ENCODE data around the gene APCS. TPM values are rescaled to one million over a fixed set of nuclear protein-coding genes. Genes with fewer than 3 reads are reported as not detected.

Gene APCS
- total and polyA plus RNA-seq, 2 of the 13 experiments (the other 11 are each of a cell fraction or from before 2014, with no cell fraction given), result not detected

DNA sequence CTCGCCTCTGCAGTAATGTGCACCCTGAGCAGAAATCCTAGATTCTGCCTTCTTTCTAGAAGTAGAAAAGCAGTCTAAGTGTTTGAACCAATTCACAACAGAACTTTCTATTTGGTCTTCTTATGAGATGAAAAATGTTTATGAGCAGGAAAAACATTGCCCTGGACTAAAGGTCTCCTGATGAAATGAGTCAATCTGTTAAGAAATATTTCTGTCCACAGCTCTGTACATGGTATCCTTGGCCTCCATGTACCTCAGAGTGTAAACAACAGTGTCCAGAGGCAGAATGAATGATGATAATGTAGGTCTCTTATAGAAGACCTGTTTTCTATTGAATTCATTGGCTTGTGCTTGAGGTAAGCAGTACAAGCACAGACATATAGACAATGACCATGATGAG is 6.2 kb upstream of the APCS start:
- Histone ChIP-seq H3K9ac (ENCODE audit: insufficient read depth, low read depth, low read length) (no peak overlapping the region), H3K27ac (ENCODE audit: extremely low read length, insufficient read depth, low read length) (no peak overlapping the region), H2AFZ (ENCODE audit: low read length) (no peak overlapping the region), H3K9me3 (ENCODE audit: low read length) (peaks cover 7% of the 10 kb centered on the region; the same call in 1 of the 2 replicates), H3K27me3 (ENCODE audit: control insufficient read depth in 1 of 2, insufficient read depth in 2 of 2, low read length in 2 of 2) (no peaks in the 10 kb centered on the region), H3K79me2 (ENCODE audit: insufficient read depth, low read length) (no peaks in the 10 kb centered on the region), H3K4me2 (ENCODE audit: low read depth, low read length) (no peak overlapping the region), H3K36me3 (replicated peaks in 1 of 2; ENCODE audit: control insufficient read depth in 1 of 2, insufficient read depth in 2 of 2, low read length in 2 of 2) (no peaks in the 10 kb centered on the region), H3K4me3 (replicated peaks in 1 of 3; ENCODE audit: insufficient read depth in 1 of 3, low read depth in 2 of 3, low read length in 3 of 3) (no peak overlapping the region), H4K20me1 (ENCODE audit: insufficient read depth, low read length) (no peaks in the 10 kb centered on the region), H3K4me1 (ENCODE audit: insufficient read depth, low read length) (no peaks in the 10 kb centered on the region)
- BruUV-seq (replicated peaks), result no TSS peak
- DNase-seq (ENCODE audit: low spot score) (no peak), ATAC-seq (no peak), FAIRE-seq (no peak)
- in situ Hi-C loops (cut with HindIII; ENCODE audit: extremely low pct_ligation_motif_present, low pct_unique_long_range_greater_than_20kb) (no loop called here), intact Hi-C loops (cut with micrococcal nuclease; ENCODE audit: unreplicated experiment) (no loop called here)
- ChIA-PET POLR2A (no interaction called here), CTCF (ENCODE audit: low intra/inter-chr PET ratio, low total read pairs) (no interaction called here)
- WGBS (ENCODE audit: low lambda C conversion rate), result 0% methylated on average over 1 of the region's 1 CpG
- no peak for TF ChIP-seq ZNF33A (CRISPR knock-in tag; IDR thresholded peaks at IDR 0.05; ENCODE audit: borderline replicate concordance)
- TF ChIP-seq BRD4 (CRISPR knock-in tag; IDR thresholded peaks at IDR 0.05), result no peak
- no peak for TF ChIP-seq KDM3A (CRISPR knock-in tag; IDR thresholded peaks at IDR 0.05; ENCODE audit: low read depth)
- TF ChIP-seq, protein P1, sequence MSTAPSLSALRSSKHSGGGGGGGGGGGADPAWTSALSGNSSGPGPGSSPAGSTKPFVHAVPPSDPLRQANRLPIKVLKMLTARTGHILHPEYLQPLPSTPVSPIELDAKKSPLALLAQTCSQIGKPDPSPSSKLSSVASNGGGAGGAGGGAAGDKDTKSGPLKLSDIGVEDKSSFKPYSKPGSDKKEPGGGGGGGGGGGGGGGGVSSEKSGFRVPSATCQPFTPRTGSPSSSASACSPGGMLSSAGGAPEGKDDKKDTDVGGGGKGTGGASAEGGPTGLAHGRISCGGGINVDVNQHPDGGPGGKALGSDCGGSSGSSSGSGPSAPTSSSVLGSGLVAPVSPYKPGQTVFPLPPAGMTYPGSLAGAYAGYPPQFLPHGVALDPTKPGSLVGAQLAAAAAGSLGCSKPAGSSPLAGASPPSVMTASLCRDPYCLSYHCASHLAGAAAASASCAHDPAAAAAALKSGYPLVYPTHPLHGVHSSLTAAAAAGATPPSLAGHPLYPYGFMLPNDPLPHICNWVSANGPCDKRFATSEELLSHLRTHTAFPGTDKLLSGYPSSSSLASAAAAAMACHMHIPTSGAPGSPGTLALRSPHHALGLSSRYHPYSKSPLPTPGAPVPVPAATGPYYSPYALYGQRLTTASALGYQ (CRISPR knock-in tag; IDR thresholded peaks at IDR 0.05), result no peak
- TF ChIP-seq, protein P2, sequence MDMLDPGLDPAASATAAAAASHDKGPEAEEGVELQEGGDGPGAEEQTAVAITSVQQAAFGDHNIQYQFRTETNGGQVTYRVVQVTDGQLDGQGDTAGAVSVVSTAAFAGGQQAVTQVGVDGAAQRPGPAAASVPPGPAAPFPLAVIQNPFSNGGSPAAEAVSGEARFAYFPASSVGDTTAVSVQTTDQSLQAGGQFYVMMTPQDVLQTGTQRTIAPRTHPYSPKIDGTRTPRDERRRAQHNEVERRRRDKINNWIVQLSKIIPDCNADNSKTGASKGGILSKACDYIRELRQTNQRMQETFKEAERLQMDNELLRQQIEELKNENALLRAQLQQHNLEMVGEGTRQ (IDR thresholded peaks at IDR 0.05; ENCODE audit: low read depth, low read length), result no peak
- TF ChIP-seq, protein P2 (CRISPR knock-in tag; IDR thresholded peaks at IDR 0.05; ENCODE audit: borderline replicate concordance), result no peak
- no peak for TF ChIP-seq PTBP1 (IDR thresholded peaks at IDR 0.05; ENCODE audit: low read depth, low read length, poor library complexity, severe bottlenecking)
- TF ChIP-seq KDM1A (CRISPR knock-in tag; IDR thresholded peaks at IDR 0.05), result no peak
- no peak for TF ChIP-seq ZC3H13 (CRISPR knock-in tag; IDR thresholded peaks at IDR 0.05)
- TF ChIP-seq RELA (CRISPR knock-in tag; IDR thresholded peaks at IDR 0.05), result no peak
- TF ChIP-seq, protein P3, sequence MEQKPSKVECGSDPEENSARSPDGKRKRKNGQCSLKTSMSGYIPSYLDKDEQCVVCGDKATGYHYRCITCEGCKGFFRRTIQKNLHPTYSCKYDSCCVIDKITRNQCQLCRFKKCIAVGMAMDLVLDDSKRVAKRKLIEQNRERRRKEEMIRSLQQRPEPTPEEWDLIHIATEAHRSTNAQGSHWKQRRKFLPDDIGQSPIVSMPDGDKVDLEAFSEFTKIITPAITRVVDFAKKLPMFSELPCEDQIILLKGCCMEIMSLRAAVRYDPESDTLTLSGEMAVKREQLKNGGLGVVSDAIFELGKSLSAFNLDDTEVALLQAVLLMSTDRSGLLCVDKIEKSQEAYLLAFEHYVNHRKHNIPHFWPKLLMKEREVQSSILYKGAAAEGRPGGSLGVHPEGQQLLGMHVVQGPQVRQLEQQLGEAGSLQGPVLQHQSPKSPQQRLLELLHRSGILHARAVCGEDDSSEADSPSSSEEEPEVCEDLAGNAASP (CRISPR knock-in tag; IDR thresholded peaks at IDR 0.05; ENCODE audit: borderline replicate concordance), result no peak
- TF ChIP-seq ZNF670 (CRISPR knock-in tag; IDR thresholded peaks at IDR 0.05; ENCODE audit: borderline replicate concordance), result no peak
- no peak for TF ChIP-seq ZFP37 (CRISPR knock-in tag; IDR thresholded peaks at IDR 0.05; ENCODE audit: borderline replicate concordance)
- no peak for TF ChIP-seq ZBTB7B (CRISPR knock-in tag; IDR thresholded peaks at IDR 0.05)
- TF ChIP-seq RBAK (CRISPR knock-in tag; IDR thresholded peaks at IDR 0.05), result no peak
- TF ChIP-seq ZNF572 (CRISPR knock-in tag; IDR thresholded peaks at IDR 0.05), result no peak

Measured in HepG2 (cell line).